Measurements from ENCODE around the gene CLDN12. TPM values are rescaled to one million over a fixed set of nuclear protein-coding genes. Genes with fewer than 3 reads are reported as not detected.

The CLDN12 gene
- total RNA-seq, 1 experiment from 2014 or later = 39.4 TPM

DNA sequence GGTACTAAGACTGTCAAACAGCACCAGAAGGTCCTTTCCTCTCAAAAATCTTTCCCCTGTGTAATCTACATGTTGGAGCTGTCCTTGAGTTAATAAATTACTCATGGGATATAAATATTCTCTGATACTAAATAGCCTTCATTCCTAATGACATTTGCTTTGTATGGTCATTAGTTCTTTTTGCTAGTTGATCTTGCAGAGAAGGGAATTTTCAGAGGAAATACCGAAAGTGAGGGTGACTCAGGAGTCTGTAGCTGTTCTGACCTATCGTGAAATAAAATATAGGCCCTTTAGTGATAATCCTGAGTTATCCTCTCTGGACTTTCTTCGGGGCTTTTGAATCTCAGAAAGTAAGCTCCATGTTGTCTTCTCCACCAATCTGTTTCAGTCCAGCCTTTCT lies 19.4 kb upstream of the CLDN12 start (continued):
- TF ChIP-seq MXD4 (CRISPR knock-in tag; IDR thresholded peaks at IDR 0.05; ENCODE audit: borderline replicate concordance) = no peak

DNA sequence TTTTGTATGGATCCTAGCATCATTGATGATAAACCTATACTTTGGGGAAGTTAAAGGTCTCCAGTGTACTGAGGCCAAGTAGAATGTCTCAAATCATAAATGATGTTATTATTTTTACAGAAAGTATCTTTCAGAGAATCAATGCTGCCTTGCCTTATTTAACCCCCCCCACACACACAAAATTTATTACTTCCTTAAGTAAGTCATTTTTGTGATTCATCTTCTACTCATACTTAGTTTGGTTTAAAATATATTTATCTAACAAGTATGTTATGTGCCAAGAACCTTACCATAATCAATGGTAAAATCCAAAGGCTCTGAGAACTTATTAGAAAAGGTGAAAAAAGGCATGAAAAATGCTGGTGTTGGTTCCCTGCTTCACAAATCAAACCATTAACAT lies 18.8 kb upstream of the CLDN12 start:
- CTCF ChIA-PET = no interaction called here
- H3K36me3 Mint-ChIP-seq = peaks cover 20% of the 10 kb centered on the region
- H3K27ac Mint-ChIP-seq = no peak overlapping the region
- DNase-seq (ENCODE audit: low spot score) (no peak), ATAC-seq (no peak)
- H3K9me3 Mint-ChIP-seq = no peaks in the 10 kb centered on the region
- H3K4me1 Mint-ChIP-seq = no peaks in the 10 kb centered on the region
- no peaks in the 10 kb centered on the region for H3K27me3 Mint-ChIP-seq (ENCODE audit: low read depth)
- POLR2A ChIA-PET = no interaction called here
- TF ChIP-seq FOXK1 (CRISPR knock-in tag; IDR thresholded peaks at IDR 0.05) (no peak), EMX1 (CRISPR knock-in tag; IDR thresholded peaks at IDR 0.05) (no peak), TEAD1 (CRISPR knock-in tag; IDR thresholded peaks at IDR 0.05) (no peak), ETV6 (CRISPR knock-in tag; IDR thresholded peaks at IDR 0.05) (no peak), NR2C2 (CRISPR knock-in tag; IDR thresholded peaks at IDR 0.05) (no peak), ZNF423 (CRISPR knock-in tag; IDR thresholded peaks at IDR 0.05) (no peak), USF1 (CRISPR knock-in tag; IDR thresholded peaks at IDR 0.05) (no peak), ZNF671 (CRISPR knock-in tag; IDR thresholded peaks at IDR 0.05) (no peak), IRF2 (CRISPR knock-in tag; IDR thresholded peaks at IDR 0.05; ENCODE audit: borderline replicate concordance, low read depth) (no peak), MYBL2 (CRISPR knock-in tag; IDR thresholded peaks at IDR 0.05) (no peak), CBFB (CRISPR knock-in tag; IDR thresholded peaks at IDR 0.05; ENCODE audit: low read depth) (no peak), AFF4 (CRISPR knock-in tag; IDR thresholded peaks at IDR 0.05; ENCODE audit: borderline replicate concordance) (no peak), HMGA2 (CRISPR knock-in tag; IDR thresholded peaks at IDR 0.05) (no peak), E2F1 (CRISPR knock-in tag; IDR thresholded peaks at IDR 0.05) (no peak), FOXJ3 (CRISPR knock-in tag; IDR thresholded peaks at IDR 0.05; ENCODE audit: borderline replicate concordance) (no peak)
- TF ChIP-seq, protein P1, sequence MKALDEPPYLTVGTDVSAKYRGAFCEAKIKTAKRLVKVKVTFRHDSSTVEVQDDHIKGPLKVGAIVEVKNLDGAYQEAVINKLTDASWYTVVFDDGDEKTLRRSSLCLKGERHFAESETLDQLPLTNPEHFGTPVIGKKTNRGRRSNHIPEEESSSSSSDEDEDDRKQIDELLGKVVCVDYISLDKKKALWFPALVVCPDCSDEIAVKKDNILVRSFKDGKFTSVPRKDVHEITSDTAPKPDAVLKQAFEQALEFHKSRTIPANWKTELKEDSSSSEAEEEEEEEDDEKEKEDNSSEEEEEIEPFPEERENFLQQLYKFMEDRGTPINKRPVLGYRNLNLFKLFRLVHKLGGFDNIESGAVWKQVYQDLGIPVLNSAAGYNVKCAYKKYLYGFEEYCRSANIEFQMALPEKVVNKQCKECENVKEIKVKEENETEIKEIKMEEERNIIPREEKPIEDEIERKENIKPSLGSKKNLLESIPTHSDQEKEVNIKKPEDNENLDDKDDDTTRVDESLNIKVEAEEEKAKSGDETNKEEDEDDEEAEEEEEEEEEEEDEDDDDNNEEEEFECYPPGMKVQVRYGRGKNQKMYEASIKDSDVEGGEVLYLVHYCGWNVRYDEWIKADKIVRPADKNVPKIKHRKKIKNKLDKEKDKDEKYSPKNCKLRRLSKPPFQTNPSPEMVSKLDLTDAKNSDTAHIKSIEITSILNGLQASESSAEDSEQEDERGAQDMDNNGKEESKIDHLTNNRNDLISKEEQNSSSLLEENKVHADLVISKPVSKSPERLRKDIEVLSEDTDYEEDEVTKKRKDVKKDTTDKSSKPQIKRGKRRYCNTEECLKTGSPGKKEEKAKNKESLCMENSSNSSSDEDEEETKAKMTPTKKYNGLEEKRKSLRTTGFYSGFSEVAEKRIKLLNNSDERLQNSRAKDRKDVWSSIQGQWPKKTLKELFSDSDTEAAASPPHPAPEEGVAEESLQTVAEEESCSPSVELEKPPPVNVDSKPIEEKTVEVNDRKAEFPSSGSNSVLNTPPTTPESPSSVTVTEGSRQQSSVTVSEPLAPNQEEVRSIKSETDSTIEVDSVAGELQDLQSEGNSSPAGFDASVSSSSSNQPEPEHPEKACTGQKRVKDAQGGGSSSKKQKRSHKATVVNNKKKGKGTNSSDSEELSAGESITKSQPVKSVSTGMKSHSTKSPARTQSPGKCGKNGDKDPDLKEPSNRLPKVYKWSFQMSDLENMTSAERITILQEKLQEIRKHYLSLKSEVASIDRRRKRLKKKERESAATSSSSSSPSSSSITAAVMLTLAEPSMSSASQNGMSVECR (CRISPR knock-in tag; IDR thresholded peaks at IDR 0.05; ENCODE audit: borderline replicate concordance) = no peak
- TF ChIP-seq, protein P2, sequence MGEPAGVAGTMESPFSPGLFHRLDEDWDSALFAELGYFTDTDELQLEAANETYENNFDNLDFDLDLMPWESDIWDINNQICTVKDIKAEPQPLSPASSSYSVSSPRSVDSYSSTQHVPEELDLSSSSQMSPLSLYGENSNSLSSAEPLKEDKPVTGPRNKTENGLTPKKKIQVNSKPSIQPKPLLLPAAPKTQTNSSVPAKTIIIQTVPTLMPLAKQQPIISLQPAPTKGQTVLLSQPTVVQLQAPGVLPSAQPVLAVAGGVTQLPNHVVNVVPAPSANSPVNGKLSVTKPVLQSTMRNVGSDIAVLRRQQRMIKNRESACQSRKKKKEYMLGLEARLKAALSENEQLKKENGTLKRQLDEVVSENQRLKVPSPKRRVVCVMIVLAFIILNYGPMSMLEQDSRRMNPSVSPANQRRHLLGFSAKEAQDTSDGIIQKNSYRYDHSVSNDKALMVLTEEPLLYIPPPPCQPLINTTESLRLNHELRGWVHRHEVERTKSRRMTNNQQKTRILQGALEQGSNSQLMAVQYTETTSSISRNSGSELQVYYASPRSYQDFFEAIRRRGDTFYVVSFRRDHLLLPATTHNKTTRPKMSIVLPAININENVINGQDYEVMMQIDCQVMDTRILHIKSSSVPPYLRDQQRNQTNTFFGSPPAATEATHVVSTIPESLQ (CRISPR knock-in tag; IDR thresholded peaks at IDR 0.05) = no peak
- TF ChIP-seq, protein P3, sequence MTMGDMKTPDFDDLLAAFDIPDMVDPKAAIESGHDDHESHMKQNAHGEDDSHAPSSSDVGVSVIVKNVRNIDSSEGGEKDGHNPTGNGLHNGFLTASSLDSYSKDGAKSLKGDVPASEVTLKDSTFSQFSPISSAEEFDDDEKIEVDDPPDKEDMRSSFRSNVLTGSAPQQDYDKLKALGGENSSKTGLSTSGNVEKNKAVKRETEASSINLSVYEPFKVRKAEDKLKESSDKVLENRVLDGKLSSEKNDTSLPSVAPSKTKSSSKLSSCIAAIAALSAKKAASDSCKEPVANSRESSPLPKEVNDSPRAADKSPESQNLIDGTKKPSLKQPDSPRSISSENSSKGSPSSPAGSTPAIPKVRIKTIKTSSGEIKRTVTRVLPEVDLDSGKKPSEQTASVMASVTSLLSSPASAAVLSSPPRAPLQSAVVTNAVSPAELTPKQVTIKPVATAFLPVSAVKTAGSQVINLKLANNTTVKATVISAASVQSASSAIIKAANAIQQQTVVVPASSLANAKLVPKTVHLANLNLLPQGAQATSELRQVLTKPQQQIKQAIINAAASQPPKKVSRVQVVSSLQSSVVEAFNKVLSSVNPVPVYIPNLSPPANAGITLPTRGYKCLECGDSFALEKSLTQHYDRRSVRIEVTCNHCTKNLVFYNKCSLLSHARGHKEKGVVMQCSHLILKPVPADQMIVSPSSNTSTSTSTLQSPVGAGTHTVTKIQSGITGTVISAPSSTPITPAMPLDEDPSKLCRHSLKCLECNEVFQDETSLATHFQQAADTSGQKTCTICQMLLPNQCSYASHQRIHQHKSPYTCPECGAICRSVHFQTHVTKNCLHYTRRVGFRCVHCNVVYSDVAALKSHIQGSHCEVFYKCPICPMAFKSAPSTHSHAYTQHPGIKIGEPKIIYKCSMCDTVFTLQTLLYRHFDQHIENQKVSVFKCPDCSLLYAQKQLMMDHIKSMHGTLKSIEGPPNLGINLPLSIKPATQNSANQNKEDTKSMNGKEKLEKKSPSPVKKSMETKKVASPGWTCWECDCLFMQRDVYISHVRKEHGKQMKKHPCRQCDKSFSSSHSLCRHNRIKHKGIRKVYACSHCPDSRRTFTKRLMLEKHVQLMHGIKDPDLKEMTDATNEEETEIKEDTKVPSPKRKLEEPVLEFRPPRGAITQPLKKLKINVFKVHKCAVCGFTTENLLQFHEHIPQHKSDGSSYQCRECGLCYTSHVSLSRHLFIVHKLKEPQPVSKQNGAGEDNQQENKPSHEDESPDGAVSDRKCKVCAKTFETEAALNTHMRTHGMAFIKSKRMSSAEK (CRISPR knock-in tag; IDR thresholded peaks at IDR 0.05; ENCODE audit: borderline replicate concordance) = no peak
- no peak overlapping the region for H3K4me3 Mint-ChIP-seq

Data from WTC11 (cell line).